Rectal smooth muscle tissue (tissue), 1 donor: ENCODE measurements around the gene KLK4.
"Not testable (repeated sequence)": the region's sequence is repeated elsewhere in the genome, so short reads cannot be mapped to it uniquely, and the experiment has no call there.

ENCODE experiments used
- H3K27ac ChIP-seq: one replicate; pipeline ENCODE4 v1.7.0; 2013; ENCODE audit warnings: low read depth, low read length, inconsistent platforms
- H3K27me3 ChIP-seq: one replicate; pipeline ENCODE4 v1.7.0; 2013; ENCODE audit warnings: low read length; ENCODE audit not compliant: control insufficient read depth, insufficient read depth
- H3K36me3 ChIP-seq: one replicate; pipeline ENCODE4 v1.7.0; 2013; ENCODE audit warnings: low read length; ENCODE audit not compliant: control insufficient read depth, insufficient read depth
- H3K4me1 ChIP-seq: one replicate; pipeline ENCODE4 v1.7.0; 2013; ENCODE audit warnings: low read length; ENCODE audit not compliant: control insufficient read depth, insufficient read depth
- H3K4me3 ChIP-seq: one replicate; pipeline ENCODE4 v1.7.0; 2013; ENCODE audit warnings: low read length
- H3K9ac ChIP-seq: one replicate; pipeline ENCODE4 v1.7.0; 2013; ENCODE audit warnings: low read length

The KLK4 gene

DNA sequence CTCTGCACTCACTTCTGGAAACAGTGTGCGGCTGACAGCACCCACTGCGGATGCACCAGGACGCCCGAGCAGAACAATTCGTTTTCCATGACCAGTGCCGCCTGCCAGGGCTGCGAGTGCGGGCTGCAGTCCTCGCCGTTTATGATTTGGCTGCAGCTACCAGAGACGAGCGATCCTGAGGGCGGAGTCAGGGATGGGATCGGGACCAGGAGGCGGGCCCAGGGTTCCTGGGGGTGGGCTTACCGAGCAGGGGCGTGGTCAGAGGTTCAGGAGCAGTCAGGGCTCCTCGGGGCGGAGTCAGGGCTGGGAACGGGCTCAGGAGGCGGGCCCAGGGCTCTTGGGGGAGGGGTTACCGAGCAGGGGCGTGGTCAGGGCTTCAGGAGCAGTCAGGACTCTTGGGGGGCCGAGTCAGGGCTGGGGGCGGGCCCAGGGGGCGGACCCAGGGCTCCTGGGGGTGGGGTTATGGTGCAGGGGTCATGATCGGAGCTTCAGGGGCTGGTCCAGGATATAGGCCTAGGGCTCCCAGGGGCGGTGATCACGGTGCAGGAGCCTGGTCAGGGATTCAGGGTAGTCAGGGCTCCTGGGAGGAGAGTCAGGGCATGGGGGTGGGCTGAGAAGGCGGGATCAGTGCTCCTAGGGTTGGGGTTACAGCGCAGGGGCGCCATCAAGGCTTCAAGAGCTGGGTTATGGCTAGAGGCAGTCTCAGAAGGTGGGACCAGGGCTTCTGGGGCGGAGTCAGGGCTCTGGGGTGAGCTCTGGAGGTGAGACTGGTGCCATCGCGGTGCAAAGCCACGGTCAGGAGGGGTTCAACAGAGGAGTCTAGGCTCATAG is 1.7 kb downstream of the KLK4 start:
- no peak overlapping the region for H3K4me3 ChIP-seq
- no peak overlapping the region for H3K9ac ChIP-seq
- H3K4me1 ChIP-seq = no peaks in the 10 kb centered on the region
- H3K27me3 ChIP-seq = peaks cover 25% of the 10 kb centered on the region
- H3K27ac ChIP-seq = no peak overlapping the region
- no peaks in the 10 kb centered on the region for H3K36me3 ChIP-seq

- Histone ChIP-seq H3K4me1 (no peaks in the 10 kb centered on the region), H3K9ac (no peak overlapping the region), H3K27ac (no peak overlapping the region), H3K27me3 (peaks cover 25% of the 10 kb centered on the region), H3K4me3 (no peak overlapping the region), H3K36me3 (no peaks in the 10 kb centered on the region)
Measured at GRCh38 chr19:50908336-50908735, 2.9 kb downstream of the KLK4 start.

DNA sequence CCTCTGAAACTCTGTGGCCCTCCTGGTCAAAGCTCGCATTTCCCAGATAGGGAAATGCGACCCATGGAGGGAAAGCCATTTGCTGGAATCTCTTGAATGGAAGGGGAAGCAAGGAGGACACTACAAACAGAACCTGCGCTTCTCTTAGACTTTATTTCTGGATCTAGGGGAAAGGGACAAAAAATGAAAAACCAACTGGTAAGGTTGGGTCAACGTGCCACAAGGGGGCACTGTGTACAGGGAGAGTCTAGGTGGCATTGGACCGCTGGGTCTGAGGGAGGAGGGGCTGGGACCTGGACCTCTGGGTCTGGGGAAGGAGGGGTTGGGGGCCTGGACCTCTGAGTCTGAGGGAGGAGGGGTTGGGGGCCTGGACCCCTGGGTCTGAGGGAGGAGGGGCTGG is 5.0 kb downstream of the KLK4 start:
- no peaks in the 10 kb centered on the region for H3K4me1 ChIP-seq
- peaks cover 18% of the 10 kb centered on the region for H3K27me3 ChIP-seq
- H3K27ac ChIP-seq = no peak overlapping the region
- H3K36me3 ChIP-seq = no peaks in the 10 kb centered on the region
- H3K9ac ChIP-seq = no peak overlapping the region
- H3K4me3 ChIP-seq = no peak overlapping the region

DNA sequence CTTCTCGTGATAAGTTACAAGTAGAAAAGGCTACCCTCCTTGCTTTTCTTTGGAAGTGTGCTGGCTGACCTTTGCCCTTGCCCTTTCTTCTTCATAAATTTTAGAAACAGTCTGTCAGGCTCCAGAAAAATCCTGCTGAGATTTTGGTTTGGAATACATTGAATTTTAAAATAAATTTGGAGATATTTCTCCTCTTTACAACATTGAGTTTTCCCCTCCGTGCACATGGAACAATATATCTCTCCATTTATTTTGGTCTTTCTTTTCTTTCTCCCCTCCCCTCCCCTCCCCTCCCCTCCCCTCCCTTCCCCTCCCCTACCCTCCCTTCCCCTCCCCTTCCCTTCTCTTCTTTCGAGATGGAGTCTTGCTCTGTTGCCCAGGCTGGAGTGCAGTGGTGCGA is 8.6 kb downstream of the KLK4 start:
- Histone ChIP-seq H3K27me3 (no peaks in the 10 kb centered on the region), H3K27ac (no peak overlapping the region), H3K4me3 (no peak overlapping the region), H3K4me1 (no peaks in the 10 kb centered on the region), H3K36me3 (no peaks in the 10 kb centered on the region), H3K9ac (no peak overlapping the region)

DNA sequence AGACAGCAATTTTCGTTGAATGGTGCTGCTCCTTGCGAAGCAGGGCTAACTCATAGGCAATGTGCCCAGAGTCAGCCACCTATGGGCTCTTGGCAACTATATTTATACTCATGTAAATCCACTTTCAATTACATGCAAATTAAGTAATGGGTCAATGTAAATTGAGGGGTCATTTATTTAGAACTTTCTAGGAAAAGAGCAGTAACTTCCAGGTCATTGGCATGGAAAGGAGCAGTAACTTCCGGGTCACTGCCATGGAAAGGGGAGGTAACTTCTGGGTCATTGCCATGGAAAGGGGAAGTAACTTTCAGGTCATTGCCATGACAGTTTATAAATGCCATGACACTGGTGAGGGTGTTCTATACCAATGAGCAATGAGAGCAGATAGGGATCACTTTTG is 11.6 kb downstream of the KLK4 start:
- H3K27me3 ChIP-seq = no peaks in the 10 kb centered on the region
- no peak overlapping the region for H3K4me3 ChIP-seq
- no peak overlapping the region for H3K27ac ChIP-seq
- no peaks in the 10 kb centered on the region for H3K4me1 ChIP-seq
- H3K9ac ChIP-seq = no peak overlapping the region
- H3K36me3 ChIP-seq = no peaks in the 10 kb centered on the region

DNA sequence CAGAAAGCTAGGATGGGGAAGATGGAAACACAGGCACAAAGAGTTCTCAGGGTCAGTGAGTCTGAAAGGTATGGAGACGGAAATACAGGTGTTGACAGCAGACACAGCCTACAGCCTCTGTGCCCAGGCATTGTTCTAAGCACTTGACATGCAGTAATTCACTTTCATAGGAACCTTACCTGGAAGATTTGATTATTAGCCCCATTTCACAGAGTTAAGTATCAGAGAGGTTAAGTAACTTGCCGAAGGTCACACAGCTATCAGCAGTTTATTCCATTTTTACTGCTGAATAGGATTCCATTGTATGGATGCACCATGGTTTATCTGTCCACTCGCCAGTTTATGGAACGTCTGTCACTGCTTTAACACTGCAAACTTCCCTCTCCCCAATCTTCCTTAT is 13.2 kb downstream of the KLK4 start:
- Histone ChIP-seq H3K27ac (no peak overlapping the region), H3K27me3 (no peaks in the 10 kb centered on the region)

GRCh38 chr19:50897612-50898011 is 13.6 kb downstream of the KLK4 start:
- Histone ChIP-seq H3K9ac (no peak overlapping the region), H3K4me1 (no peaks in the 10 kb centered on the region), H3K36me3 (no peaks in the 10 kb centered on the region), H3K4me3 (no peak overlapping the region), H3K27ac (no peak overlapping the region), H3K27me3 (no peaks in the 10 kb centered on the region)

More for the DNA sequence above, 13.2 kb downstream of the KLK4 start:
- H3K9ac ChIP-seq = no peak overlapping the region
- no peaks in the 10 kb centered on the region for H3K4me1 ChIP-seq
- H3K36me3 ChIP-seq = no peaks in the 10 kb centered on the region
- H3K4me3 ChIP-seq = no peak overlapping the region

DNA sequence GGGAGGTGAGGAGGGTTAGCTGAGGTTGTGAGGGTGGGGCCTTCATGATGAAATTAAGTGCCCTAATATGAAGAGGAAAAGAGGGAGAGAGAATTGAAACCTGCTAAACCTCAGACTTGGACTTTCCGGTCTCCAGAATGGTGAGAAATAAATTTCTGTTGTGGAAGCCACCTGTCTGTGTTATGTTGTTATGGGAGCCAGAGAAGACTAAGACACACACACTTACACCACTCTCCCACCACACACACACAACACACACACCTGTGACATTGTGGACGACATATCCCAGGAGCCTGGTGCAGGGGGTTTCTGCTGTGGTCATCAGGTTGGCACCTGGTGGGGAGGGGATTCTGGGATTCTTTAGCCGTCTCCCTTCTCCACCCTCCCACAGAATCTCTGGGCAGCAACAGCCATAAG is 14.0 kb downstream of the KLK4 start:
- Histone ChIP-seq H3K27ac (no peak overlapping the region), H3K4me1 (no peaks in the 10 kb centered on the region), H3K4me3 (no peak overlapping the region), H3K9ac (no peak overlapping the region), H3K36me3 (no peaks in the 10 kb centered on the region), H3K27me3 (no peaks in the 10 kb centered on the region)

GRCh38 chr19:50896591-50897190 is 14.5 kb downstream of the KLK4 start:
- Histone ChIP-seq H3K9ac (no peak overlapping the region), H3K4me3 (no peak overlapping the region), H3K4me1 (no peaks in the 10 kb centered on the region), H3K36me3 (no peaks in the 10 kb centered on the region), H3K27ac (no peak overlapping the region), H3K27me3 (no peaks in the 10 kb centered on the region)

DNA sequence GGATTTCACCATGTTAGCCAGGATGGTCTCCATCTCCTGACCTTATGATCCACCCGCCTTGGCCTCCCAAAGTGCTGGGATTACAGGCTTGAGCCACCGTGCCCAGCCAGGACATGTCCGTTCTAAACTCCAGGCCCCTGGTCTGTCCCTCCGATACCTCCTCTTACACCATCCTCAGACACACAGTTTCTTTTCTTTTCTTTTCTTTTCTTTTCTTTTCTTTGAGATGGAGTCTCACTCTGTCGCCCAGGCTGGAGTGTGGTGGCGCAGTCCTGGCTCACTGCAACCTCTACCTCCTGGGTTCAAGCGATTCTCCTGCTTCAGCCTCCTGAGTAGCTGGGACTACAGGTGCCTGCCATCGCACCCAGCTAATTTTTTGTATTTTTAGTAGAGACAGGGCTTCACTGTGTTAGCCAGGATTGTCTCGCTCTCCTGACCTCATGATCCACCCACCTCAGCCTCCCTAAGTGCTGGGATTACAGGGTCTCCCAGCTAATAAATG is 15.1 kb downstream of the KLK4 start:
- H3K4me3 ChIP-seq, H3K4me1 ChIP-seq, H3K36me3 ChIP-seq, H3K27ac ChIP-seq, H3K27me3 ChIP-seq, H3K9ac ChIP-seq: not testable (repeated sequence)

- no peak overlapping the region for H3K27ac ChIP-seq
- no peaks in the 10 kb centered on the region for H3K27me3 ChIP-seq
- no peak overlapping the region for H3K9ac ChIP-seq
- H3K4me3 ChIP-seq = no peak overlapping the region
- H3K4me1 ChIP-seq = no peaks in the 10 kb centered on the region
- H3K36me3 ChIP-seq = no peaks in the 10 kb centered on the region
Measured at GRCh38 chr19:50894478-50895356, 16.5 kb downstream of the KLK4 start.

- H3K36me3 ChIP-seq = no peaks in the 10 kb centered on the region
- no peaks in the 10 kb centered on the region for H3K4me1 ChIP-seq
- H3K9ac ChIP-seq = no peak overlapping the region
- no peak overlapping the region for H3K4me3 ChIP-seq
- H3K27ac ChIP-seq = no peak overlapping the region
- H3K27me3 ChIP-seq = no peaks in the 10 kb centered on the region
Measured at GRCh38 chr19:50893047-50893736, 18.0 kb downstream of the KLK4 start.
